K562 (cell line): ENCODE measurements around the gene ASF1B. TPM values are rescaled to one million over a fixed set of nuclear protein-coding genes. Genes with fewer than 3 reads are reported as not detected.

ENCODE experiments used
- ARID4B ChIP-seq: sonication (generic); formaldehyde crosslinking; IDR thresholded peaks from 2 replicates; pipeline ENCODE4 v1.8.0; 2022; ENCODE audit warnings: mild to moderate bottlenecking, missing genetic modification reagents
- FOXA3 ChIP-seq, 2 experiments: fragments of 450-650 bp in 1 of 2; sonication (generic) in 1 of 2; formaldehyde crosslinking; IDR thresholded peaks in 1 of 2; conservative IDR thresholded peaks in 1 of 2; 2 replicates each; pipeline versions ENCODE4 v1.4.0 to v1.8.0; 2020 to 2022; ENCODE audit warnings: mild to moderate bottlenecking in 2 of 2, missing genetic modification reagents in 1 of 2
- GTF2E2 ChIP-seq: fragments of 200-800 bp; sonication (Bioruptor generic); IDR thresholded peaks from 2 replicates; pipeline ENCODE4 v1.6.1; 2016; ENCODE audit warnings: missing genetic modification characterization, missing compliant biosample characterization
- GTF3C2 ChIP-seq: IDR thresholded peaks from 3 replicates; pipeline ENCODE4 v1.6.1; 2011; ENCODE audit warnings: borderline replicate concordance, mild to moderate bottlenecking, moderate library complexity; ENCODE audit not compliant: insufficient read length; ENCODE audit errors: extremely low read depth
- HES1 ChIP-seq: fragments of 450-650 bp; IDR thresholded peaks from 2 replicates; pipeline ENCODE4 v1.6.1; 2016; ENCODE audit warnings: low read depth, mild to moderate bottlenecking, moderate library complexity
- NR4A1 ChIP-seq, 2 experiments: fragments of 250-450 bp in 1 of 2; fragments of 450-650 bp in 1 of 2; sonication (Bioruptor Pico) in 1 of 2; IDR thresholded peaks; 2 replicates each; pipeline versions ENCODE4 v1.4.0 to v1.6.1; 2016 to 2020; ENCODE audit warnings: mild to moderate bottlenecking in 2 of 2, missing compliant biosample characterization in 1 of 2, missing genetic modification characterization in 1 of 2, moderate library complexity in 1 of 2
- SAP30 ChIP-seq: fragments of 200-600 bp; sonication (generic); IDR thresholded peaks from 2 replicates; pipeline ENCODE4 v1.6.1; 2012; ENCODE audit warnings: borderline replicate concordance, low read depth, mild to moderate bottlenecking, moderate library complexity, low read length, control low read depth, inconsistent platforms; ENCODE audit not compliant: insufficient read depth, poor library complexity, severe bottlenecking
- SNRNP70 ChIP-seq: fragments of 200-400 bp; formaldehyde crosslinking; optimal IDR thresholded peaks from 2 replicates; pipeline ENCODE3; 2017; ENCODE audit warnings: low read depth, low read length
- ZNF134 ChIP-seq: fragments of 250-450 bp; sonication (Bioruptor Pico); conservative IDR thresholded peaks from 2 replicates; pipeline ENCODE4 v1.4.0; 2020
- ZNF263 ChIP-seq: sonication (generic); formaldehyde crosslinking; IDR thresholded peaks from 2 replicates; pipeline ENCODE4 v1.8.0; 2022; ENCODE audit warnings: mild to moderate bottlenecking, missing genetic modification reagents, borderline replicate concordance
- ZNF639 ChIP-seq, 2 experiments: fragments of 200-800 bp in 1 of 2; sonication (Bioruptor generic) in 1 of 2; sonication (generic) in 1 of 2; formaldehyde crosslinking in 1 of 2; IDR thresholded peaks in 1 of 2; conservative IDR thresholded peaks in 1 of 2; 2 replicates each; pipeline versions ENCODE4 v1.5.0 to v1.6.1; 2016 to 2020; ENCODE audit warnings: missing compliant biosample characterization in 1 of 2, missing genetic modification characterization in 1 of 2, missing genetic modification reagents in 1 of 2
- ZNF76 ChIP-seq: fragments of 250-450 bp; sonication (Bioruptor Pico); IDR thresholded peaks from 2 replicates; pipeline ENCODE4 v1.4.0; 2020; ENCODE audit warnings: mild to moderate bottlenecking, moderate library complexity, borderline replicate concordance
- polyA plus RNA-seq, 8 experiments: library from polyadenylated mRNA; depleted of rRNA in 4 of 8; stranded (reverse) in 5 of 8; unstranded in 3 of 8; fragments of >200 nt; fragmentation: Nextera tagmentation in 2 of 8; fragmentation: Illumina TruSeq in 1 of 8; extraction: Ambion mirVana in 2 of 8; extraction: Trizol in 1 of 8; gene quantifications; 2 replicates each; pipeline versions ENCODE4 v1.2.1 to v1.2.3, GENCODE V29; 2011 to 2014; ENCODE audit warnings: inconsistent platforms in 1 of 8, missing spikeins in 1 of 8
- total RNA-seq, 7 experiments: library from RNA; depleted of rRNA in 6 of 7; stranded (reverse); fragments of >200 nt in 6 of 7; fragmentation: Illumina TruSeq in 2 of 7; extraction: Trizol in 2 of 7; gene quantifications; 2 replicates each; pipeline versions ENCODE4 v1.2.1 to v1.2.3, GENCODE V29; 2011 to 2021; ENCODE audit warnings: low replicate concordance in 1 of 7

The ASF1B gene
- total and polyA plus RNA-seq, 9 of the 15 experiments (the other 6 are each of a cell fraction or from before 2014, with no cell fraction given) = 6.0 to 69.4 (median 53.3) TPM

GRCh38 chr19:14073925-14074838 lies 62.2 kb downstream of the ASF1B start (continued):
- TF ChIP-seq GTF2E2 (tag) = no peak
- no peak for TF ChIP-seq ZNF76 (CRISPR knock-in tag)
- peak; percentile 19 for TF ChIP-seq SAP30
- no peak for TF ChIP-seq NR4A1 (CRISPR knock-in tag; IDR thresholded peaks at IDR 0.05)
- 0 out of 2 replicates have a peak, but pooled peaks have one; percentile 32 for TF ChIP-seq NR4A1 (tag; IDR thresholded peaks at IDR 0.05)
- TF ChIP-seq HES1 = no peak
- no peak for TF ChIP-seq GTF3C2
- peak in 1 of 2 experiments; percentile 34; a peak in 1 of 4 replicates for TF ChIP-seq ZNF639 (CRISPR knock-in tag; conservative IDR thresholded peaks at IDR 0.05 in 1 of 2, IDR thresholded peaks at IDR 0.05 in 1 of 2)
- TF ChIP-seq SNRNP70 = no peak
- TF ChIP-seq ARID4B (CRISPR knock-in tag) = peak; percentile 1; the same call in 1 of the 2 replicates
- TF ChIP-seq ZNF263 = peak; percentile 50
- no peak for TF ChIP-seq ZNF134 (CRISPR knock-in tag)
- peak; percentile 18 to 37; a peak in 3 of 4 replicates for TF ChIP-seq FOXA3 (CRISPR knock-in tag; conservative IDR thresholded peaks at IDR 0.05 in 1 of 2, IDR thresholded peaks at IDR 0.05 in 1 of 2)
